Central memory CD8-positive, alpha-beta T cell (primary cell): ENCODE results near the gene SLC24A5.

Source experiments
- ATAC-seq: fragments of 150-1000 bp; cut with Tn5 transposase; replicated peaks from 2 replicates; pipeline ENCODE4 v1.10.0; 2022; ENCODE audit warnings: mild to moderate bottlenecking, moderate FRiP score, moderate number of reproducible peaks; ENCODE audit not compliant: poor library complexity, severe bottlenecking; ENCODE audit errors: extremely low read depth
- DNase-seq, 2 donors: peaks; one replicate each; pipeline ENCODE4 v3.0.0; 2021; ENCODE audit warnings: low spot score in 2 of 2
- H3K27ac Mint-ChIP-seq: one replicate; pipeline ENCODE4 v1.8.0; 2022; ENCODE audit warnings: low read depth, mild to moderate bottlenecking, moderate library complexity, mixed read lengths
- H3K27me3 Mint-ChIP-seq: one replicate; pipeline ENCODE4 v1.8.0; 2022; ENCODE audit warnings: mixed read lengths
- H3K36me3 Mint-ChIP-seq: one replicate; pipeline ENCODE4 v1.8.0; 2022; ENCODE audit warnings: mild to moderate bottlenecking, moderate library complexity, mixed read lengths; ENCODE audit not compliant: insufficient read depth
- H3K4me1 Mint-ChIP-seq: one replicate; pipeline ENCODE4 v1.8.0; 2022; ENCODE audit warnings: mixed read lengths
- H3K4me3 Mint-ChIP-seq: one replicate; pipeline ENCODE4 v1.8.0; 2022; ENCODE audit warnings: mild to moderate bottlenecking, moderate library complexity, mixed read lengths
- H3K9me3 Mint-ChIP-seq: one replicate; pipeline ENCODE4 v1.8.0; 2022; ENCODE audit warnings: mixed read lengths

The SLC24A5 gene

DNA sequence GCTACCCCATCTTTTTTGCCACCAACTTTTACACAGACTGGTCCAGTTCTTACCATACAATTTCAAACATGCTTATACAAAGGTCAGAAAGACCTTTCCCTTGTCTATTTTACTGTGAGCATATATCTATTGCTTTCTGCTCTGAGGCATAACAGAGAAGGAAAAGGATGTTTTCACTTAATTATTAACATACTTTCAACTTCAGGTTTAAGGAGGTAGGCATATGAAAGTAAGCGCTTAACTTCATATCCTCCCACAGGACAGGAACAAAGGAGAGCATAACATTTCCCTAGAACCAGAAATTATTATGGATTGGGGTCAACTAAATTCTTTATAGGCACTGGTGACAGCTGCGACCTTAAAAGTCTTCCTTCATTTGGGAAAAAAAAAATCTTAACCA lies 56.2 kb downstream of the SLC24A5 start:
- H3K4me3 Mint-ChIP-seq: peak overlapping the region; percentile 87
- ATAC-seq (no peak), DNase-seq (no peak)
- no peaks in the 10 kb centered on the region for H3K9me3 Mint-ChIP-seq
- peaks cover 14% of the 10 kb centered on the region for H3K27me3 Mint-ChIP-seq
- H3K36me3 Mint-ChIP-seq: peaks cover 2% of the 10 kb centered on the region
- H3K27ac Mint-ChIP-seq: peak overlapping the region; percentile 88
- peaks cover 14% of the 10 kb centered on the region for H3K4me1 Mint-ChIP-seq

DNA sequence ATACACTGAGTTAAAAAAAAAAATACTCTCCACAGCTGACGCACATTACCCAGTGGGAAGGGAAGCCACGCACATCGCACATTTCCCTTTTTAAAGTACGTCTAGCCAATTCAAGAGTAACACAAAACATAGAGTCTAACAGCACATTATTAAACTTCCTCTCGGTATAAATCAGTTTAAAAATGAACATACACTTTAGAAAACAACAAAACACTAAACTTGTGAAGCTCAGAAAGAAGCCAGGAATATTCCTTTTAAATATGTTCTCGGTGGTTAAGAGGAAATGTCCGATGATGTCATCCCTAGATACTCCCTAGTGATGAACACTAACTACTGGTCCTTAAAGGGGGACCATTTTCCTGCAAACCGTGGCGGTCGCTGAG lies 56.6 kb downstream of the SLC24A5 start:
- no peak for DNase-seq

DNA sequence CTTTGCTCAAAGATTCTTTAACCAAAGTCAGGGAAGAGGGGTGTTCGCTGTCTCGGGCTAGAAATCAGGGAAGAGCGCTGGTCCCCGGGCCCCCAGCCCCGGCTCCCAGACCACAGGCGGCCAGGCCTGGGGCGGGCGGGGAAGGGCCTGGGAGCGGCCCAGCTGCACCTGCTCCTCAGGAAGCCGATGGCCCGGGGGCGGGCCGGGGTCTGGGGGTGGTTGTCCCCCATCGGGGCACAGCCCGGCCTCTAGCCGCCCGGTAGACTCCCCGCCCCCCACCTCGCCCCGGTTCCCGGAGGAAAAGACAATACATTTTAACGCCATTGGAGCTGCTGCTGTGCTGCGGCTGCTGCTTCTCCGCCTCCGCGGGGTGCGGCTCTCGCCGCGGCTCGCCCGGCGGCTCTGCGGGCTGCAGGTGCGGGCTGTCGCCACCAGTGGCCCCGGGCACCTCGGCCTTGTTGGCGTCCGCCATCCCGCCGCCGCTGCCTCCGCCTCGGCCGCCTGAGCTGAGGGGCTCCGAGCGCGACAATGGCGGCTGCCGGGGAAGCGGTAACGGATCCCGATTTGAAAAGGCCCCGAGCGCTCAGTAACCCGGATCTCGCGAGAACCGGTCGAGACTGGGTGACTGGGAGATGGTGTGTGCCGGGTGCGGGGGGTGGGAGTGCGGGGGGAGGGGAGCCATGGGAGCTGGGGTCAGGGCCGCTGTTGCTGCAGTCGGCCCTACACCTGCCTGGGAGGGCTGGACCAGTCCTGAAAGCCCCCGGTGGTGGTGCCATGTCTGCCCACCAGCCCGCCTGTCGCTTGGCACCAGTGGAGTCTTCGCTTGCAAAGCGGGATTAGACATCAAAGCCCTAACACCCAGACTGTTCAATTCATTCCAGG lies 57.2 kb downstream of the SLC24A5 start, which contains the start of gene MYEF2:
Gene MYEF2, minus strand, starts transcription at position 530 of the 882 bp plus-strand sequence. Its CDS starts 58 bp downstream, at position 472.
- Mint-ChIP-seq H3K4me3 (peak within 1 kb of the TSS; percentile 87), H3K9me3 (no peaks in the 10 kb centered on the region), H3K27ac (peak within 1 kb of the TSS; percentile 88), H3K4me1 (peaks cover 14% of the 10 kb centered on the region), H3K36me3 (peaks cover 2% of the 10 kb centered on the region), H3K27me3 (peaks cover 21% of the 10 kb centered on the region)
- DNase-seq: peak; percentile 29 to 42
- peak; percentile 63 for ATAC-seq

More for the DNA sequence above, 56.6 kb downstream of the SLC24A5 start:
- Mint-ChIP-seq H3K36me3 (peaks cover 2% of the 10 kb centered on the region), H3K27ac (peak overlapping the region; percentile 88), H3K27me3 (peaks cover 18% of the 10 kb centered on the region), H3K9me3 (no peaks in the 10 kb centered on the region), H3K4me3 (peak overlapping the region; percentile 87), H3K4me1 (peaks cover 14% of the 10 kb centered on the region)
- ATAC-seq: peak; percentile 69

GRCh38 chr15:48178648-48178931 lies 57.8 kb downstream of the SLC24A5 start:
- Mint-ChIP-seq H3K4me1 (peaks cover 14% of the 10 kb centered on the region), H3K9me3 (no peaks in the 10 kb centered on the region), H3K27me3 (peaks cover 21% of the 10 kb centered on the region), H3K4me3 (peak overlapping the region; percentile 29), H3K36me3 (peaks cover 2% of the 10 kb centered on the region), H3K27ac (no peak overlapping the region)
- ATAC-seq: no peak
- DNase-seq: no peak

DNA sequence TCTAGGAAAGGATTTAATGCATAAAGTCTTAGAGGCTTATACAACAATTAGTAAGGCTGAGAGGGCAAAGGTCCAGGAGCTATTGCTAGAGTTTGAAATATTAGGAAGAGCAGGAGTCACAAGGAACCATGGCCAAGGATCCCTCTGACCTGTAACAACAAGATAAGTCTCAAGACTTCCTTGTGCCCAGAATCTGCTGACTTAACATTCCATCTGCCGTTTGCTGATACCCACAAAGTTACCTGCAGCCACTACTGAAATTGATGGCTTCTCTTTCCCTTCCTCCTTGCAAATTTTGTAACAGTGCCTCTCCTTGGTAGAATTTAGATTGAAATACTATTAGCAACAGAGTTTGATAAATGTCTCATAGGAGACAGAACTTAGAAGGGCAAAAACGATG lies 62.0 kb downstream of the SLC24A5 start:
- DNase-seq: no peak
- no peak for ATAC-seq
- H3K9me3 Mint-ChIP-seq: no peaks in the 10 kb centered on the region
- H3K27ac Mint-ChIP-seq: no peak overlapping the region
- H3K4me3 Mint-ChIP-seq: no peak overlapping the region
- no peaks in the 10 kb centered on the region for H3K4me1 Mint-ChIP-seq
- no peaks in the 10 kb centered on the region for H3K36me3 Mint-ChIP-seq
- H3K27me3 Mint-ChIP-seq: peaks cover 31% of the 10 kb centered on the region

- Mint-ChIP-seq H3K9me3 (no peaks in the 10 kb centered on the region), H3K4me3 (no peak overlapping the region), H3K36me3 (no peaks in the 10 kb centered on the region), H3K27me3 (peaks cover 33% of the 10 kb centered on the region), H3K27ac (no peak overlapping the region), H3K4me1 (no peaks in the 10 kb centered on the region)
- DNase-seq: no peak
- no peak for ATAC-seq
Observed at GRCh38 chr15:48185529-48185928, 64.7 kb downstream of the SLC24A5 start.

DNA sequence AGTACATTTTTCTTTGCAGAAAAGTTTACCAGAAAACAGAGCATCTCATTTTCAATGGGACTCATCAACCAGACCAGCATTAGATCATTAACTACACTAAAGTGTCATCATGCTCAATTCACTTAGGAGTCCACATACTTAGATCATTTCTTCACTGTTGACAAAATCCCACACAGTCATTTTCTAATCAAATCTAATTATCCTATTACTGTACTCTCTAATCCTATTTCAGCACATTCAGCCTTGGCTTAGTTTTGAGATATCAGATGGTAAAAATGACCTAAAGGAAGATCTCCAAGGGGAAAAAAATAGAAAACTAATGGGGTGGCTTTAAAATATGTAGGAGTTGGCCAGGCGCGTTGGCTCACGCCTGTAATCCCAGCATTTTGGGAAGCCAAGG lies 65.5 kb downstream of the SLC24A5 start:
- peaks cover 40% of the 10 kb centered on the region for H3K27me3 Mint-ChIP-seq
- no peak overlapping the region for H3K27ac Mint-ChIP-seq
- H3K4me1 Mint-ChIP-seq: no peaks in the 10 kb centered on the region
- no peaks in the 10 kb centered on the region for H3K9me3 Mint-ChIP-seq
- no peak for ATAC-seq
- DNase-seq: no peak
- no peaks in the 10 kb centered on the region for H3K36me3 Mint-ChIP-seq
- H3K4me3 Mint-ChIP-seq: no peak overlapping the region

DNA sequence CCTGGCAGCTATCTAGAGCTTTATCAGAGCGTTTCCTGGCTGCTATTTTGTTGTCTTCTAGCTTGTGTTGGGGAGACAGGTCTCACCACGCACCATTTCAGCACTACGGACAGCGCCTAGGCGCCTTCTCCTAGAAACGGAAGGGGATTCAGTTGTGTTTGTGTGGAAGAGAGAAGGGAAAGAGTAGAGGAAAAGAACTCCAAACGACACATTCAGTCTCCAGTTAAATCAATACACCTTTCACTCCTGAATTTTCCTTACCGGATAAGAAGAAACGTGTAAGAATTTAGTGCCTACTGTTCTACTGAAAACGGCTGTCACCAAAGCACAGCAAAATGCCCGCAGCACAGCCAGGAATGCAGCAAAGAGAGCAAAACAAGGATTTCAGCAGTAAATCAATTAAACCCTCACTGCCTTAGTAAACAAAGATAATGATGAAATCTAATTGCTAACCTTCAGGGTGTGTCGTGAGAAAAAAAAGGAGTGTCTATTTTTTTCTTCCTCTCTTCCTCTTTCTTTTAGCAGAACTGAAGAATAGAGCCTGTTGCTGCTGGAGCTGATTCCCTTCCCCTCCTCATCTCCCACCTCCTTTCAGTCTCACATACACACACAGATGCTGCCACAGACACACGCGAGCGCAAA lies 70.3 kb downstream of the SLC24A5 start:
- ATAC-seq (no peak), DNase-seq (no peak)
- Mint-ChIP-seq H3K36me3 (no peaks in the 10 kb centered on the region), H3K27ac (no peak overlapping the region), H3K27me3 (peaks cover 34% of the 10 kb centered on the region), H3K9me3 (peaks cover 4% of the 10 kb centered on the region), H3K4me3 (no peak overlapping the region), H3K4me1 (no peaks in the 10 kb centered on the region)

DNA sequence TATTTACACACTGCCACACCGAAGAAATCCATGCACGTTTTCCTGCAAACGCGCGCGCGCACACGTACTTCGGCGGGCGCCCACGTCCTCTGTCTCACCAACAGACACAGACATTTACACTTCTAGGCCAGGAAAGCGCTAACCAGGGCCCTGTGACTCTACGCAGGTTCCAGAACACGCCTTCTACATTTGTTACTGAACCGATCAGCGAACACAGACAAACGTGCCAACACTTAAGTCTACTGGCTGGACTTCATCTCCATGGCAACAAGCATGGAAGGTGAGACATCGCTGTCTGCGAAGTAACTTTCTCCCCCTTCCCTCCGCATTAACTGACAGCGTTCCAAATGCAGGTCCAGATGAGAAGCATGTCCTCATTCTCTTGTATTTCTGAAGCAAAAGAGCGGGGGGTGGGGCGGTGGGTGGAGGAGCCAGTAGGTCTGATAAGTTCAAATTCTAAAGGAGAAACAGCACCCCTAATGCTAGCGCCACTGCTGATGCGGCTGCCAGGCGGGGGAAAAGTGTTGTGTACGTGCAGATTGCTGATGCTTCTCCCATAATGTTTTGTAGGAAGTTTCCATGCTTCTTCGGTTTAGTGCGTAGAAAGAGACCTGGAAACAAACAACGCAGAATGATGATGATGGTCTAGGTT lies 70.9 kb downstream of the SLC24A5 start, which contains the start of gene CTXN2:
Gene CTXN2, plus strand, starts transcription at position 92 of the 652 bp plus-strand sequence. CDS start 9,636 bp downstream, outside the sequence.
- Mint-ChIP-seq H3K27me3 (peaks cover 40% of the 10 kb centered on the region), H3K27ac (no peak within 1 kb of the TSS), H3K4me3 (no peak within 1 kb of the TSS), H3K9me3 (peaks cover 4% of the 10 kb centered on the region), H3K4me1 (no peaks in the 10 kb centered on the region), H3K36me3 (no peaks in the 10 kb centered on the region)
- DNase-seq (no peak), ATAC-seq (no peak)
